ENCODE measurements around the gene CLCN2.

GRCh38 chr3:184325269-184325668 is 36.1 kb downstream of the CLCN2 start:
- TF ChIP-seq CTCF (IDR thresholded peaks at IDR 0.05; ENCODE audit: poor library complexity): no peak
- TF ChIP-seq EZH2 (IDR thresholded peaks at IDR 0.05; ENCODE audit: borderline replicate concordance): no peak
- no peak for TF ChIP-seq EZH2phosphoT487 (IDR thresholded peaks at IDR 0.05; ENCODE audit: low read depth, severe bottlenecking, unreplicated experiment)
